Erythroblast (primary cell): Measurements from ENCODE around the gene PCDHGA6.

Experiments used
- GATA1 ChIP-seq: IDR thresholded peaks from 2 replicates; pipeline ENCODE4 v1.6.1; 2011; ENCODE audit warnings: low read depth, mild to moderate bottlenecking, control low read depth, low read length, moderate library complexity
- POLR2A ChIP-seq: IDR thresholded peaks from 2 replicates; pipeline ENCODE4 v1.6.1; 2011; ENCODE audit warnings: mild to moderate bottlenecking, low read length

DNA sequence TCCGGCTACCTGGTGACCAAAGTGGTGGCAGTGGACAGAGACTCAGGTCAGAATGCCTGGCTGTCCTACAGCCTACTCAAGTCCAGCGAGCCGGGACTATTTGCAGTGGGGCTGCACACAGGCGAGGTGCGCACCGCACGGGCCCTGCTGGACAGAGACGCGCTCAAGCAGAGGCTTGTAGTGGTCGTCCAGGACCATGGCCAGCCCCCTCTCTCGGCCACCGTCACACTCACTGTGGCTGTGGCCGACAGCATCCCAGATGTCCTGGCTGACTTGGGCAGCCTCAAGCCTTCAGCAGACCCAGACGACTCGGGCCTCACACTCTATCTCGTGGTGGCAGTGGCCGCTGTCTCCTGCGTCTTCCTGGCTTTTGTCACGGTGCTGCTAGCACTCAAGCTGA is 16.7 kb upstream of the PCDHGA6 start:
- TF ChIP-seq POLR2A (no peak), GATA1 (no peak)
